HG03354 (cell line): Measurements from ENCODE around the gene CERS1.
A peak's percentile ranks its signal among the peaks of the same experiment; 100 is the strongest.
"Not testable (repeated sequence)": the region's sequence is repeated elsewhere in the genome, so short reads cannot be mapped to it uniquely, and the experiment has no call there.

Source experiments
- ATAC-seq: cut with Tn5 transposase; IDR thresholded peaks from one replicate; pipeline ENCODE4 v1.9.1; 2021; ENCODE audit warnings: mild to moderate bottlenecking; ENCODE audit not compliant: unreplicated experiment, poor library complexity, severe bottlenecking

Gene CERS1

GRCh38 chr19:18919900-18920214, 23.9 kb upstream of the CERS1 start:
- peak; percentile 24 for ATAC-seq

- ATAC-seq: peak; percentile 92
Observed at GRCh38 chr19:18919086-18919899, 23.3 kb upstream of the CERS1 start, which contains the start of the genes COPE and DDX49. Gene COPE (minus strand): TSS chr19:18919387. CDS start chr19:18919348, 39 bp downstream. Gene DDX49 (plus strand): TSS chr19:18919715. CDS start chr19:18919742, 27 bp downstream.

- not testable (repeated sequence) for ATAC-seq
Observed at GRCh38 chr19:18917593-18917992, 21.6 kb upstream of the CERS1 start.

- ATAC-seq: no peak
Observed at GRCh38 chr19:18915639-18916038, 19.7 kb upstream of the CERS1 start.

GRCh38 chr19:18913466-18913865, 17.5 kb upstream of the CERS1 start:
- ATAC-seq: no peak

- no peak for ATAC-seq
Observed at GRCh38 chr19:18912933-18913332, 17.0 kb upstream of the CERS1 start.

GRCh38 chr19:18910801-18911436, 15.0 kb upstream of the CERS1 start:
- ATAC-seq: no peak

DNA sequence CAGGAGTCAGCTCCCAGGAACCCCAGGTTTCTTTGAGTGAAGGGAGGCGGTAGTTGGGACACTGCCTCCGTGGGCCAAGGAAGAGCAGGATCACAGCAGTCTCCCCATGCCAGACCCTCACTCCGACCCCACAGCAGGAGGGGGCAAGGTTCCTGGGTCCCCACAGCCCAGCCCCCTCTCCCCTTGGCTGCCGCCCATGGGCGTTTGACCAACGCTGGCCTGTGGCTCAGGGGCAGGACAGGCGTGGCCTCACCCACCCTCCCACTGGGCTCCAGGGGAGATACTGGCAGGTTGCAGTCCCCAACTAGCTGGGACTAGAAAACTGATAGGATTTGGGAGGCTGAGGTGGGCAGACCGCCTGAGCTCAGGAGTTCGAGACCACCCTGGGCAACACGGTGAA, 14.1 kb upstream of the CERS1 start:
- no peak for ATAC-seq

DNA sequence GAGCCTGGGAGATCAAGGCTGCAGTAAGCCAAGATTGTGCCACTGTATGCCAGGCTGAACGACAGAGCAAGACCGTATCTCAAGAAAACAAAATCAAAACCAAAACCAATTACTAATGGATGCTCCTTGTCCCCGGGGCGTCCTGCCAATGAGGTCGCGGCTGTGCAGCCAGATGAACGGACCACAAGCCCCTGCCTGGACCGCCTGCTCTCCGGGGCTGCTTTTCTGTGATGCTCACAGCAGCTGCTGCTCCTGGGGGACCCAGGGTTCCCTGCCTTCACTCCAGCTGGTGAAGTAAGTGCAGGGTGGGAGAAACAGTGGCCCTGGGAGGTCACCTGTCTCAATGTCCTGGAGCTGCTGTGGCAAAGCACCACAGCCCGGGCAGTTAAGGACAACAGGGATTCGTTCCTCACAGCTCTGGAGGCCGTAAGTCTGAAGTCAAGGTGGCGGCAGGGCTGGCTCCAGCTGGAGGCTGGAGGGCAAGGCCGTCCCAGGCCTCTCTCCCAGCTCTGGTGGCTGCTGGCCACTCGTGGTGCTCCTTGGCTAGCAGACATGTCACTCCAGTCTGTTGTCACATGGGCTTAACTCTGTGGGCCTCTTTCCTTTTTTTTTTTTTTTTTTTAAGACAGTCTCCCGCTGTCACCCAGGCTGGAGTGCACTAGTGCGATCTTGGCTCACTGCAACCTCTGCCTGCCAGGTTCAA, 13.1 kb upstream of the CERS1 start:
- no peak for ATAC-seq

DNA sequence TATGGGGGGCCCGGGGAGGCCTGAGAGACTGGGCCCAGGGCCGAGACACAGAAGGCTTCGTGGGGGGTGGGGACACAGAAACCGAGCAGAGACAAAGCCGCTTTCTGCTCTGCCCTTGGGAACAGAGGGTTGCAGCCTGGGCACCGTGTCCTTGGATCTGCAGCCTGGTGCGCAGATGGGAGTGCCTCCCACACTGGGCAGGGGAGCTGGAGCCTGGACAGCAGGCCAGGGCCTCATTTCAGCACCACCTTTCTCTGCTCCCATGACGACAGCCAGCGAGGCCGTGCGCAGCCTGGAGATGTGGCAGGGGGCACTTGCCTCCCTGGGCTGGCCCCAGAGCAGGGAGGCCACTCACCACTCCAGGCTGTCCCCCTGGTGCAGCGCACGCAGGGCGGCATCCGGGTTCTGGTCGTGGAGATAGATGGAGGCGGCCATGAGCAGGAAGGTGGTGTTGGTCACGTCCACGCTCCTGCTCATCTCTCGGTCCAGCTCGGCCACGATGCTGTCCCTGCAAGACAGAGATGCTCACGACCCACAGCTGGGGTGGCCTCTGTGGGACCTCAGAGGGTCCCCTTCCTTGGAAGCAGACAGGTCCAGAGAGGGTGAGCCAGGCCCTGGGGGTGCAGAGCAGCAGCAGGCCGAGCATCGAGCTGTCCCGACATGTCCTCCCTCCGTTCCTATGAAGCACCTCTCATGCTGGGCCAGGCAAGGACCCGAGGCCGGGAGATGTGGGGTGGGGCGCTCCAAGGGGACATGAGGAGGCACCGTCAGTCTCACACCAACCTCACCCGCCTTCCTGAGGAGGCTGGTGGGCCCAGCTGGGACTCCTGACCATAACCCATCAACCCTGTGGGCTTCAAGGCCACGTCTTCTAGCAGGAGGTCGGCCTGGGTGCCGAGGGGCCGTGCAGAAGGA, 10.9 kb upstream of the CERS1 start:
- no peak for ATAC-seq

GRCh38 chr19:18905513-18906236, 9.7 kb upstream of the CERS1 start:
- no peak for ATAC-seq

GRCh38 chr19:18905058-18905456, 9.1 kb upstream of the CERS1 start:
- ATAC-seq: no peak

- ATAC-seq: no peak
Observed at GRCh38 chr19:18904334-18905057, 8.5 kb upstream of the CERS1 start.

DNA sequence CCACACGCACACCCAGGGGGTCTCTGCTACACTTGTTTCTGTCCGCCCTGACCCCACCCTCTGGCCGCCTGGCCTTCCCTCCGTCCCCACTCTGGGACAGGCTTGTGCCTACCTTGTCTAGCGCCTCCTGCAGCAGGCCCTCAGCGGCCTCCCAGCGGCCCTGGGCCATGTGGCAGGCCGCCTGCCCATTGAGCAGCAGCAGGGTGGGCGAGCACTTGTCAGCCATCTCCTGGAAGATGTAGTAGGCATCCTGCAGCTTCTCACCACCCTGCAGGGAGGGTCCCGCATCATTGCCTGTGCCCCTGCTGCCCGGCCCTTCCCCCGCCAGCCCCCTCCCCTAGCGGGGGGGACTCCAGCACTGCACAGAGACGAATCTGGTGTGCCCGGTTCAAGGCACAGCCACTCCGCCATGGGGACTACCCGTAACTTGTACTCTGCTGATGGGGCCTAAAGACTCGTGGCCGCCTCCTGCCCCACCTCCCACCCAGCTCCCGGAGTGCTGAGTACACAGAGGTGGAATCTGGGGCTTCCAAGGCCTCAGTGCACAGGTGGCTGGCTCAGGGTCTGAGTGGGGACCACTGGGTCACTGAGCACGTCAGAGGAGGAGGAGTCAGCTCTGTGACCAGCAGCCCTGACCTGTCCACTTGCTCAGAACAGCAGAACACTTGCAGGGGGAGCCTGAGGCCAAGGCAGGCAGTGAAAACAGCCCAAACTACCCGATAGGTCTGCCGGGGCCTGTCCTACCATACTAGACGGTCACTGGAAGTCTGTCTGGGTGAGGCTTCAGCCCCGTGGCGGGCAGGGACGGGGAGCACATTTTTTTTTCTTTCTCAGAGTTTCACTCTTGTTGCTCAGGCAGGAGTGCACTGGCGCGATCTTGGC, 7.4 kb upstream of the CERS1 start:
- ATAC-seq: no peak

DNA sequence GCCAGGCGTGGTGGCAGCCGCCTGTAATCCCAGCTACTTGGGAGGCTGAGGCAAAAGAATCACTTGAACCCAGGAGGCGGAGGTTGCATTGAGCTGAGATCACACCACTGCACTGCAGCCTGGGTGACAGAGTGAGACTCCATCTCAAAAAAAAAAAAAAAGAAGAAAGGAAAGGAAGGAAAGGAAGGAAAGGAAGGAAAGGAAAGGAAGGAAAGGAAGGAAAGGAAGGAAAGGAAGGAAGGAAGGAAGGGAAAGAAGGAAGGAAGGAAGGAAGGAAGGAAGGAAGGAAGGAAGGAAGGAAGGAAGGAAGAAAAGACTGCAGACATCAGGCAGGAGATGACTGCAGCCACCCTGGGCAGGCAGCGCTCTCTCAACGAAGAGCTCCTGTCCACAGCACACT, 6.6 kb upstream of the CERS1 start:
- ATAC-seq: not testable (repeated sequence)

GRCh38 chr19:18901491-18901890, 5.5 kb upstream of the CERS1 start:
- ATAC-seq: no peak

GRCh38 chr19:18900700-18901481, 4.9 kb upstream of the CERS1 start:
- ATAC-seq: no peak
